ENCODE data around the gene TRAPPC3. TPM values are rescaled to one million over a fixed set of nuclear protein-coding genes. Genes with fewer than 3 reads are reported as not detected.

The TRAPPC3 gene
- total and polyA plus RNA-seq, 10 donors = 42.9 to 98.1 (median 58.3) TPM

GRCh38 chr1:36097693-36098585 lies 51.3 kb downstream of the TRAPPC3 start:
- Histone ChIP-seq H3K36me3 (peaks cover 5 to 51% (median 26%) of the 10 kb centered on the region in 6 donors), H3K9me3 (no peaks in the 10 kb centered on the region), H3K4me3 (no peak overlapping the region), H3K27me3 (replicated peaks in 1 of 7) (no peaks in the 10 kb centered on the region), H3K4me1 (peaks cover 24 to 60% (median 48%) of the 10 kb centered on the region in 6 donors), H3K27ac (no peak overlapping the region)
- WGBS, 5 donors = 90 to 96% (median 92%) methylated on average over 24 to 33 of the region's 33 CpGs
- intact Hi-C loops (cut with DNase I; ENCODE audit: low total_unique reads) = loop anchor here (2.0 kb wide), 1 partner anchor 91 kb away; no protein-coding TSS in a partner anchor
- no peak for DNase-seq
- no peak for TF ChIP-seq POLR2AphosphoS5 (IDR thresholded peaks at IDR 0.05)

GRCh38 chr1:36096500-36097432 lies 52.5 kb downstream of the TRAPPC3 start:
- peaks cover 24 to 72% (median 54%) of the 10 kb centered on the region in 6 donors for H3K4me1 ChIP-seq
- H3K36me3 ChIP-seq = peaks cover 5 to 63% (median 37%) of the 10 kb centered on the region in 6 donors
- no peaks in the 10 kb centered on the region for H3K9me3 ChIP-seq
- intact Hi-C loops (cut with DNase I; ENCODE audit: low total_unique reads) = no loop called here
- DNase-seq = no peak
- H3K27me3 ChIP-seq (replicated peaks in 1 of 7) = no peaks in the 10 kb centered on the region
- peak overlapping the region in 5 of 8 donors; percentile 13 to 76 (median 63) for H3K27ac ChIP-seq
- 62 to 81% (median 76%) methylated on average over 15 to 16 of the region's 16 CpGs for WGBS, 5 donors
- no peak overlapping the region for H3K4me3 ChIP-seq
- TF ChIP-seq POLR2A (IDR thresholded peaks at IDR 0.05) (no peak), CTCF (IDR thresholded peaks at IDR 0.05 in 8 of 11, conservative IDR thresholded peaks at IDR 0.05 in 3 of 11) (no peak), POLR2AphosphoS5 (IDR thresholded peaks at IDR 0.05) (peak in 1 of 3 donors; percentile 50)

GRCh38 chr1:36095760-36096405 lies 53.4 kb downstream of the TRAPPC3 start:
- TF ChIP-seq POLR2A (IDR thresholded peaks at IDR 0.05) = no peak
- peak; percentile 42 to 61 (median 57) for TF ChIP-seq POLR2AphosphoS5 (IDR thresholded peaks at IDR 0.05)
- peaks cover 24 to 80% (median 62%) of the 10 kb centered on the region in 6 donors for H3K4me1 ChIP-seq
- 61 to 76% (median 66%) methylated on average over 13 to 15 of the region's 15 CpGs for WGBS, 5 donors
- no peak overlapping the region for H3K4me3 ChIP-seq
- H3K27me3 ChIP-seq (replicated peaks in 1 of 7) = no peaks in the 10 kb centered on the region
- H3K27ac ChIP-seq = peak overlapping the region in 6 of 8 donors; percentile 13 to 76 (median 48)
- H3K9me3 ChIP-seq = no peaks in the 10 kb centered on the region
- intact Hi-C loops (cut with DNase I; ENCODE audit: low total_unique reads) = no loop called here
- peaks cover 5 to 72% (median 45%) of the 10 kb centered on the region in 6 donors for H3K36me3 ChIP-seq
- DNase-seq = peak; percentile 47

DNA sequence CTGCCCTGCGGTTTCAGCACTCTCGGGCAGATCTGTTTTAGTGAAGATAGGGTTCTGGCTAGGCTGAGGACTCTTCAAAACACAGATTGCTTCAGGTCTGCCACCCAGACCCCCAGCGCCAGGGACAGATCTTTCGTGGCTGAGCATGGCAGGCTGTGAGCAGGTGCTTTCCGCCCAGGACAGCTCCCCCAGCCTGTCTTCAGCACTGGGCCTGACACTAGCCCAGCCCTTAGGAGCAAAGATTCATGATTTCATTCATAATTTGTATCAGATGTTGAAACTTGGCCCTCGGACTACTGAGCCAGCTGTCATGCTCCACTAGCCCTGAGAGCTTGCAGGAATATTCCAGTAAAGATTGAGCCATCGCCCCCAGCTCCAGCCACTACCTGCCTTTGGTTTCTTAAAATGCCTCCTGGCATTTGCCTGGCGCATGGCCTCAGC lies 54.6 kb downstream of the TRAPPC3 start:
- intact Hi-C loops (cut with DNase I; ENCODE audit: low total_unique reads) = no loop called here

More for the DNA sequence above, 54.6 kb downstream of the TRAPPC3 start:
- Histone ChIP-seq H3K27me3 (replicated peaks in 1 of 7) (no peaks in the 10 kb centered on the region), H3K4me3 (no peak overlapping the region), H3K4me1 (peaks cover 30 to 82% (median 65%) of the 10 kb centered on the region in 6 donors), H3K36me3 (peaks cover 5 to 78% (median 46%) of the 10 kb centered on the region in 6 donors), H3K9me3 (no peaks in the 10 kb centered on the region), H3K27ac (peak overlapping the region in 7 of 8 donors; percentile 42 to 76 (median 67))
- 90 to 95% (median 91%) methylated on average over 7 to 8 of the region's 8 CpGs for WGBS, 5 donors
- TF ChIP-seq POLR2A (IDR thresholded peaks at IDR 0.05) (no peak), POLR2AphosphoS5 (IDR thresholded peaks at IDR 0.05) (no peak), CTCF (IDR thresholded peaks at IDR 0.05 in 8 of 11, conservative IDR thresholded peaks at IDR 0.05 in 3 of 11) (no peak)
- peak; percentile 42 for DNase-seq
